Activated T-cell treated with anti-CD3 and anti-CD28 coated beads for 1 hour (primary cell): Measurements from ENCODE around the gene CTDSPL.
A peak's percentile ranks its signal among the peaks of the same experiment; 100 is the strongest.
"Not testable (repeated sequence)": the region's sequence is repeated elsewhere in the genome, so short reads cannot be mapped to it uniquely, and the experiment has no call there.

Experiments used
- DNase-seq: peaks from one replicate; pipeline ENCODE4 v3.0.0-alpha.2; 2020; ENCODE audit warnings: low read depth

CTDSPL gene

DNA sequence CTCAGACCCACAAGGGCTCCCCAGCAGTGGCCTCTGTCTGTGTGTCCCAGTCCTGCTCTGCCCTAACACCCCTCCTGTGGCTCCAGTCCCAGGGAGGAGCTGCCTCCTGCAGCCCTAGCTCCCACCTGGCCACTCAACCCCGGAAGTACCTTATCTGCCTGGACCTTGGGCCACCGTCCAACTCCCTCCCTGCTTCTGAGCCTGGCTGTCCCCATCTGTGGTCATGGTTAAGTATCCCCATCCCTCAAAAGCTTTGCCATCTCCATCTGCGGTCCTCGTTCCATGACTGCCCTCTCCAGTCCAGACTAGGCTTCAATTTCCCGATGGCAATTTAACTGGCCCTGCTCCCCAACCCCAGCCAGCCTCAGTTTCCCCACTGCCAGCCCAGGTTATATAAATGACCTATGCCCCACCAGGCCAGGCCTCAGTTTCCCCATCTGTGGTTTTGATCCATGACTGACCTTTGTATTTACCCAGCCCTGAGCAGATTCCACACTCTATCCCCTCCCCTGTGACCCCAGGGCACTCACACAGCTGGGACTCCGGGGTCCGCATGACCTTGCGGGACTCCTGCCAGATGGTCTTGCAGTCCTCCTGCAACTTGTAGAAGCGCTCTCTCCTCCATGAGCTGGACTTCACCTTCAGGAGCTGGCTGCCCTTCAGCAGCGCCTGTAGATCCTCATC is 158.1 kb downstream of the CTDSPL start:
- no peak for DNase-seq

DNA sequence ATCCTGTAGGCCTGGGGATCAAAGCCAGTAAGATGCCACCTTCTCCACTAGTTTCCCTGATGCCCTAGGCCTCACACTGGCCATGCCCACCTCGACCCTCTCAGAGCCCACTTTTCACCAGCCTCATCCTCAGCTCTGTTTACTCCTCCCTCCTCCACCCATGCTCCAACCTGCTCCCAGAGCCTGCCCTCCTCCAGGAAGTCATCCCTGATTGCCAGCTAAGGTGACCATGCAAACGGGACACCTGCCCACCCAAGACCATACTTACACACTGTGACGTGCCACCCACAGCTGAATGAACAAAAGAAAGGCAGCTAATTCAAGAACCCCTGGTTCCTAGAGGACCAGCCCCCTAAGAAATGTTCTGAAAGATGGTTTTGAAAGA is 158.7 kb downstream of the CTDSPL start:
- DNase-seq: no peak

DNA sequence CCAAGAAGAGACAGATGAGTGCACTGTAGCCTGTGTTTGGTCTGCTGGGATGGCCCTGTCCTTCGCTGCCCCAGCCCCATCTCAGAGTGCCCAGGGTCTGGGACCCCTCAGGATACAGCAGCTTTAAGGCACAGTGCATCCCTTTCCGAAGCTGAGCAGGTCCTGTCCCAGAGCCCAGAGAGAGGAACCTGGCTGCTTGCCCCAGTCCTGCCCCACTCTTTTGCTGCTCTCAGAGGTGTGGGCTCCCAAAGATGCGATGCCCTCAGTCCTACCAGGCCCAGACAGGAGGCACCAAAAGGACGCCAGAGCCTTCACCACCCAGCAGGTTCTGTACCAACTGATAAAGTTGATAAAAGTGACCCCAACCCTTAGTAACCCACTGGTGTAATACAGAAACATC is 159.5 kb downstream of the CTDSPL start:
- no peak for DNase-seq

DNA sequence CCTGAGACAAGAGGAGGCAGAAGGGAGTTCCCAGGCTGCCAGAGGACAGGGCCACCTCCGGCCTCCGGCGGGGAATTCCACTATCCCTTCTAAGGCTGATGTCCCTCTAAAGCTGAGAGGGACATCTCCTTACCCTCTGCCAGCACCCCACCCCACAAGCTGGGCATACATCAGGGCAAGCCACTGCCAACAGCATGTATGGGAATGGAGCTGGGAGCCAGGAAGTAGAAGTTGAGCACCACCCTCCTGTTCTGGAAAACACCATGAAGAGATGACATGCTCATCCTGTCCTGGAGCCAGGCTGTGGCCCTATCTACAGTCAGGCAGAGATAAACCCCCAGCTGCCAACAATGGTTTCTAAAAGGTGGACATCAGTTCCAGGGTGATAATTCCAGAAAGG is 160.6 kb downstream of the CTDSPL start:
- DNase-seq: no peak

DNA sequence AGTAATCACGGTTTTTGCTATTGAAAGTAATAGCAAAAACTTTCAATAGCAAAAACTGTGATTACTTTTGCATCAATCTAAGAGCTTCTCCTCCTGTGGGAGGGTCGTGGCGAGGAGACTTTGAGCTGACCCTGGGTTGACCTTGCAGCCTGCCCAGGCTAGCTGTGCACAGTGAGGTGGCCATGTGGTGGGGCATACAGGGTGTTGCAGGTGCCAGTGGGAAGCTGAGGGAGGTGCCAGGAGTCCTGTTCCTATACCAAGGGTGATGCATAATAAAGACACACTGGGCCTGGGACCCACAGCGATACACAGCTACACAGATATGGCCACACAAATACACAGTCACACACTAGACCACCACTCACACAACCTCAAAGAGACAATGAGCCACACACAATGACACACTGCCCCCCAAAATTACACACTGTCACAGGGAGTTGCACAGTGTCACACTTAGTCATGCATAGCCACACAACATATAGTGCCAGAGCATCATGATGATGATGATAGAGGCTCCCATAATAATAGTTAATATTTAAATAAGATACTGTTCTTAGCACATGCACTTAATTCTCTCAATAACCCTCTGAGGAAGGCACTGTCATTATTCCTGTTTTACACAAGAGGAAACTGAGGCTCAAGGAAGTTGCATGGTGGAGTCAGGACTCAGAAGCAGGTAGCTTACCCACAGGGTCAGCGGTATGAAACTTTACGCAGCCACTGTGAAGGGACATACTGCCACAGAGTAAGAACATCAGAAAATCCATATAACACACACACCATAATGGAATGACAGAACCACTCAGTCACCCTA is 161.4 kb downstream of the CTDSPL start:
- DNase-seq: no peak

DNA sequence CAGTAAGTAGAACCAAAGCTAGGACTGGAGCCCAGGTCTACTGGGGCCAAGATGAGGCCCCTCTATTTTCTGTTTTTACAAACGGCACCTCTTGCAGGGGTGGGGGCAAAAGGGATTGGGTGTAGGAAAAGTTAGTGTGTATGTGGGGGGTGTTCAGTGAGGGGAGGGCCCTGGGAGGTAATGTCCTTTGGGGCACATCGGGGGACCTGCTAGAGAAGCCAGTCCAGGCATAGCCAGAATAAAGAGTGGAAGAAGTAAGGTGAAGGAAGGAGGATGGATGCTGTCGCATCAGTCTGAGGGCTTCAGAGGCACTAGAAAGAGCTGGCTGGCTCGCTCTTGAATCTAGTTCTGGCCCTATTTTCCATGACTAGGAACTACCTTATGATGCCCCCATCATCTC is 165.2 kb downstream of the CTDSPL start:
- DNase-seq: no peak

DNA sequence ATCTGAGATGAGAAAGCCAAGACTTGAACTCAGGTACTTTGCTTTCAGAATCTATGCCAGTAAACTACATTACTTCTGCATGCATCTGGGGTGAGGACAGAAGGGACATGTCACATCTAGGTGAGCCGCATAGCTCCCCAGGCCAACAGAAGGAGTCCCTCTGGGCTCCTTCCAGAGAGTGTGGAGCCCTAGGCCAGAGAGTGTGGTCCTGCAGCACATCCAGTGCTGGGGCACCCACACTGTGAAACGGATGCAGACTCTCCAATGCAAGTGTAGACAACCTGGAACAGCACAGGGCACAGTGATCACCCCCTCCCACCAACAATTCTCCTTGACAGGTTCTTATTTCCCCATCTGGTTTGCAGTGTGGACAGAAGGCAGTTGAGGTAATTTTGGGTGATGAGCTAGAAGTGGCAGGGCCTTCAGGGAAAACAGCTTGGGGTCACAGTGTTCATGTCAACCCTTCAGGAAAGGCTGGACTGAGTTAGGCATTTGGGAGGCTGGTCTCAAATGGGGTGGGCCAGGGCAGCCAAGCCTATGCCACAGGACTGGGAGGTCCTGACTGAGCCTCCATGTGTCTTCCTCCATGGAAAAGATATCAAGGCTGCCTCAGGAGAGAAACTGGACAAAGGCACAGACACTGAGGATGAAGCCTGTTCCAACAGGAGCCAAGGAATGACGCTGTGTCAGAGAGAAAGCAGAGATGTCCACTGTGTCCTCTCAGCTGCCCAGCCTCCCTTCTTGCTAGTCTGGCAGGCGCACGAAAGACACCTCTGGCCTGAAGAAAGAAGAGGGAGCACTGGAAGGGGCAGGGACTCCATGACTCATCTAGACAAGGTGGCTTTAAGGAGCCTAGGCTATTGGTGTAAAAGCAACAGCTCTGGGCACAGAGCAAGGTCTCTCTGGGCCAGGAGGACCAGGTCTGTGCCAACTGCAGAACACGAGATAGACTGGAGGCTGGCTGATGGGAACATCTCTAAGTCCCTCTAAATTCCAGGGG is 166.1 kb downstream of the CTDSPL start:
- no peak for DNase-seq

DNA sequence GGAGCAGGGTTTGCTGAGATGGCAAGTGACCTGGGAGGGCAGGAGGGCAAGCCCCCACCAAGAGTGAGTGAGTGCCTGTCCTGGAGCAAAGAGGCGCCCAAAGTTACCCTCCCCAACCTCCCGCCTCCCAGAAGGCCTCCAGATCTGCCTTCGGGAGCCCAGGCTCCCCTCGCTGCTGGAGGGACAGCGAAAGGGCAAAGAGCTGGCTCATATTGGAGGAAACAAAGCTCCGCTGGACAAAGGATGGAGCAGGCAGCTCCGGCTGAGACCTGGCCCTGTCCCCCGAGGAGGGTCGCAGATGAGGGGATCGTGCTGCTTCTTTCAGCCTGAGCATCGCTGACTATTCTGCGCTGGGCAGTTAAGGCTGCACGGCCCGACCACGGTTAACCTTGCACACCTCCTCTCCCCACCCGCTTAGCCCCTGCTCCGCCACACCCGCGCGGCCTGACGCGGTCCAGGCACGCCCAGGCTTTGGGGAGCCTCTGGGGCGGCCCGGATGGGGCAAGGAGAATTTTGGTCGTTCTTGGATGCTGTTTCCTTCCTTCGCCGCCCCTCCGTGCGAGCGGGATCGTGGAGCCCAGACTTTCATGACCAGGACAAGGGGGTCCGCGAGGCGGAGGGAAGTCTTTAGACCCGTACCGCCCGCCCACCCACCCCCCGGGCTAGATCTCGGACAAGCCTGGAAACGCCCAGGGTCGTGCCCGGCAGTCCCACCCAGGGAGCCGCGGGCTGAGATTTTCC is 167.1 kb downstream of the CTDSPL start:
- DNase-seq: no peak

DNA sequence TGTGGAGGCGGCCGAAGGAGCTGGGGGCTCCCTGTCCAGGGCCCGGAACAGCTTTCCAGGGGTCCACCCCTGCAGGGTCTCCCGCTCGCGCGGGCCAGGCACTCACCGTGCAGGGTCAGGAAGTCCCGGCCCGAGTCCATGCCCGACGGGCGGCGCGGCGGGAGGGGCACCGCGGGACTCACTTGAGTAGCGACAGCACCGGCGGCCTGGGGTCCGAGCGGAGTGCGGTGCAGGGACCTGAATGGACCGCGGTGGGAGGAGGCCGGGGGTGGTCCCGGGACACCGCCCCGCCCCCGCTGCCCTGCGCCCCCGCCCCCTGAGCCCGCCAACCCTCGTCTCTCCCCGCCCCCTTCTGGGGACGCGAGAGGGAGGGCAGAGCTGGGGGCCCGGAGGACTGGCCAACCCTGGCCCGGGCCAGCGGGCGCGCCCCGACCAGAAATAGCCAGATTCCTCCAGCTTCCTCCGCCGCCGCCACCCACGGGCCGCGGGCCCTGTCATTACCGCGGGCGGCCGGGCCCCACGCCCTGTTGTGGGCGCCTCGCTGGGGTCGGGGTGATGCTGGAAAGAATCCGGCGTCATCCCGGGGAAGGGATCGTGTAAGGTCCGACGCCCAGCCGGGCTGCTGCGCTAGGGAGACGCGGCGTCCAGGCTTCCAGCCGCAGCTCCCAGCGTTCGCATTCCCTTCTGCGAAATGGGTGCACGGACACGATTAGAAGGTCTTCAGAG is 167.9 kb downstream of the CTDSPL start, which contains the start of gene PLCD1:
Gene PLCD1 (minus strand): TSS at position 243 of the 726 bp plus-strand sequence. CDS start 103 bp downstream, at position 140.
- peak; percentile 20 for DNase-seq

DNA sequence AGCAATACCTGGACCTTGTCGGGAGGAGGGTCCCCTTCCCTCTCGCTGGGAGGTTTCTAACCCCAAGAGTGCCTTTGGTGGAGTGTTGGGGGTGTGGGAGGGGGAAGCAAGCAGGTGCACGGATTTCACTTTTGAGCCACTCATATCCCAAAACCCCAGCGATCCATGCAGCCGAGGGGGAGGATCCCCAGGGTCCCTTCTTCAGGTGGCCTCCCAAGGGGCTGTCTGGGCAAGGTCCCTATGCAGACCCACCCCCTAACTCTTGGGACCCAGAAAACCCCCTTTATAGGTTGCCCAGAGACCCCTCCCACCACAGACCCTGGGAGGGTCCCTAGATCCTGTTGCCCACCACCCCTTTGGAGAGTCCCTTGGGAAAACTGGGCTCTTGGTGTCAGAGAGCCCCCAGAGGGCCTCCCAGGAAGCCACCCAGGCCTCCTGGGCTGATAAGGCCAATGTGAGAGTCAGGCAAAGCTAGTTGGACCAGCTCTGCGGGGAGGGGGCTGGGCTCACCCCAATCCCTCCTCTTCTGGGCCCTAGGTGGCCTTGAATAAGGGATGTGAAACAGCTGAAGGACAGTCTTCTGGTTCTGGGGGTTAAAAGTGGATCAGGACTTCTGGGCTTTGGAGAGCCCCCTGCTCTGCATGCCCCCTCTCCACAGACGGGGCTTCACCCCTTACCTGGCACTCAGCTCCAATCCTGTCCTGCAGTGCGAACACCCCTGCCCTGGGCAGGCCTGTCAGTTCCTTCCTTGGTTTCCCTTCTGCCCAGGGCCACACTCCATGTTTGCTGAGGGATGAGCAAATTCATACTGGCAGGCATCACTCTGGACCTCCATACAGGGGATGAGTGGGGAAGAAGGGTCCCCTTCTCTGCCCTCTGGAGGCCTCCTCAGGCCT is 168.7 kb downstream of the CTDSPL start:
- DNase-seq: no peak

DNA sequence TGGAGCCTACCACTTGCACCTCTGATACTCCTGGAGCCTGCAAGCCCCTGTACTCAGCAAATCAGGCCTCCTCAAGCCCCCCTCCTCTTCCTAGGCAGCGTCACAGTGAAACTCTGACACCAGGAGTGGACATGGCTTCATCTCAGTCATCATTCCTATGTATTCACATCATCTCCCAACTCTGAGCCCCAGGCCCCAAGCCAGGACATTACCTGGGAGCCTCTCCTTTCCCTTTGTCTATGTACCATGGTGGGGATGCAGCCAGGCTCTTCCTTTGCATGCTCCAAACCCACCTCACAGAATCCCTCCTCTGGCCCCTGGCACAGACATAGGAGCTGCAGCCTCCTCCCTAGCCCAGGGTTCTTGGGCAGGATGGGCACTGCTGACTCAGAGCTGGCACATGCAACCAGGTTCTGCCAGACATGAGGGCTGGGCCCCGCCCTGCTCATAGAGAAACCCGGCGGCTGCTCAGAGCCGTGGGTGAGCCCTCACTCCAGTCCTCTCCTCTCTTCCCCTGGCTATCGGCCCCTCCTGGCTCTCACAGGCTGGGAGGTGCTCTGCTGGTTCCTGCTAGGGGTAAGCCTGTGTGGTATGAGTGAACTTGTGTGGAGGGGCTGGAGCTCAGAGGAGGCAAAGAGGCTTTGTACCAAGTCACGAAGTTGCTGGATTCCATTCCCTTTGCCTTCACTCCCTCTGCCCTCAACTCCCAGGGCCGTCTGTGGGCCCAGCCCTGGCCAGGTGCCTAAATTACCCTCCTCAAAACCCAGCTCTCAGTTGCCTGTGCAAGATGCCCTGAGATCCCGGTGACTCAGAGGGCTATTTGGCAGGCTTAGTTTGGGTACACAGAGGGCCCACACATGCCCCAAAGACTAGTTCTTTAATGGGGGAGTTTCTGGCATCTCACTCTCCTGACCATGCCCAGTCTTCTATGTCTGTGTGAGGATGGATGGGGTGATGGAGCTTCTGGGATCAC is 169.6 kb downstream of the CTDSPL start:
- peak; percentile 47 for DNase-seq

DNA sequence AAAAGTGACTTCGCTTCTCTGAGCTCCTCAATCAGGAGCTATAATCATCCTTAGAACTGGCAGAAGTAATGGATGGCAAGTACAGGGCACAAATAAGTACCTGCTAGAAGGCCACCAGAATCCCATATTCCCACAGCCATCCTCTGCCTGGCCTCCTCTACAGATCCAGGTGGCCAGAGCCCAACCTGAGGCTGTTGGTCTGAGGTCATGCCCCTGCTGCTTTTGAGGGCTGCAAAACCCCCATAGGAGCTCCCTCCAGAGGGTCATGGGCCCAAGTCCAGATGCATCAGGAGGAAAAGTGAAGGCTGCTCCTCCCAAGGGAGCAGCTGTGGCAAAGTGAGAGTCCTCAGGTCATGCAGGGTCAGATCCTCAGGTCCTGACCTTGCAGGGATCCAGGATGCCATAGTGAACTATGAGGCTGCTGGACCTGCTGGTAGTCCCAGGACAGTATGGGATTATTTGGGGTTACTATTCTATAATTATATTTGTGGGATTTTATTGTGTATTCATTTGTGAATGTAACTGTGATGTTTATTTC is 170.7 kb downstream of the CTDSPL start:
- no peak for DNase-seq

DNA sequence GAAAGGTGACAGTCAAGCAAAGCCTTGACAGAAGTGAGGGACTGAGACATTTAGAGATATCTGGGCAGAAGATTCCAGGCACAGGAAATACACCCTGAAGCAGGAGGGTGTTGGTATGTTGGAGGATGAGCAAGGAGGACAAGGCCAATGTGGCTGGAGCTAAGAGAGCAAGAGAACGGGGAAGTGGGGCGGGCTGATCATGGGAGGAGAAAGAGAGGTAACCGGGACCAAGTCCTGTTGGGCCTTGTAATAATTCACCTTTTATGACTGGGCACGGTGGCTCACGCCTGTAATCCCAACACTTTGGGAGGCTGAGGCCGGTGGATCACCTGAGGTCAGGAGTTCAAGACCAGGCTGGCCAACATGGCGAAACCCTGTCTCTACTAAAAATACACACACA is 171.9 kb downstream of the CTDSPL start:
- DNase-seq: not testable (repeated sequence)
